NCI-H524 (cell line): ENCODE measurements around the gene KIF5C.

ENCODE experiments used
- DNase-seq, 2 experiments: peaks; one replicate each; lab custom pipeline; 2025; lab: John Stamatoyannopoulos, UW

Gene KIF5C

GRCh38 chr2:149041482-149041881, 166.5 kb downstream of the KIF5C start:
- no peak for DNase-seq

- DNase-seq = no peak
These were observed 167.9 kb downstream of the KIF5C start for GRCh38 chr2:149042881-149043280.

- DNase-seq = no peak
These were observed 169.5 kb downstream of the KIF5C start for GRCh38 chr2:149044500-149044899.

GRCh38 chr2:149047118-149047517, 172.1 kb downstream of the KIF5C start:
- DNase-seq = no peak

GRCh38 chr2:149049142-149049541, 174.1 kb downstream of the KIF5C start:
- DNase-seq = no peak

GRCh38 chr2:149050188-149050587, 175.2 kb downstream of the KIF5C start:
- DNase-seq = no peak

- no peak for DNase-seq
These were observed 180.7 kb downstream of the KIF5C start for GRCh38 chr2:149055751-149056150.

GRCh38 chr2:149056541-149057255, 181.7 kb downstream of the KIF5C start:
- no peak for DNase-seq

GRCh38 chr2:149057401-149057800, 182.4 kb downstream of the KIF5C start:
- no peak for DNase-seq

GRCh38 chr2:149058936-149059335, 183.9 kb downstream of the KIF5C start:
- DNase-seq = no peak

GRCh38 chr2:149059822-149060221, 184.8 kb downstream of the KIF5C start:
- DNase-seq = no peak

GRCh38 chr2:149061133-149061745, 186.2 kb downstream of the KIF5C start:
- no peak for DNase-seq

- DNase-seq = no peak
These were observed 187.5 kb downstream of the KIF5C start for GRCh38 chr2:149062531-149062930.

- DNase-seq = no peak
These were observed 188.2 kb downstream of the KIF5C start for GRCh38 chr2:149063177-149063576.

GRCh38 chr2:149064365-149064841, 189.4 kb downstream of the KIF5C start:
- DNase-seq = no peak

GRCh38 chr2:149064856-149065630, 190.0 kb downstream of the KIF5C start:
- no peak for DNase-seq

GRCh38 chr2:149068225-149068995, 193.4 kb downstream of the KIF5C start:
- no peak for DNase-seq

- no peak for DNase-seq
These were observed 194.2 kb downstream of the KIF5C start for GRCh38 chr2:149068996-149069888.

- DNase-seq = no peak
These were observed 195.8 kb downstream of the KIF5C start for GRCh38 chr2:149070681-149071320.

- DNase-seq = no peak
These were observed 200.1 kb downstream of the KIF5C start for GRCh38 chr2:149075105-149075504.

- no peak for DNase-seq
These were observed 200.8 kb downstream of the KIF5C start for GRCh38 chr2:149075853-149076252.
